ENCODE results near the gene PRKN.
"Not testable (repeated sequence)": the region's sequence is repeated elsewhere in the genome, so short reads cannot be mapped to it uniquely, and the experiment has no call there.

The PRKN gene

GRCh38 chr6:162612613-162613012 lies 115.0 kb downstream of the PRKN start:
- DNase-seq, result no peak

- no peak for DNase-seq
Observed at GRCh38 chr6:162610351-162610750, 117.2 kb downstream of the PRKN start.

- no peak for DNase-seq
Observed at GRCh38 chr6:162605881-162606280, 121.7 kb downstream of the PRKN start.

- DNase-seq, result no peak
Observed at GRCh38 chr6:162603231-162604015, 124.1 kb downstream of the PRKN start.

- DNase-seq, result no peak
Observed at GRCh38 chr6:162602759-162603158, 124.8 kb downstream of the PRKN start.

GRCh38 chr6:162596676-162597075 lies 130.9 kb downstream of the PRKN start:
- DNase-seq, result no peak

- no peak for DNase-seq
Observed at GRCh38 chr6:162591517-162591916, 136.0 kb downstream of the PRKN start.

GRCh38 chr6:162581988-162582780 lies 145.4 kb downstream of the PRKN start:
- no peak for DNase-seq

- DNase-seq, result no peak
Observed at GRCh38 chr6:162580619-162581018, 146.9 kb downstream of the PRKN start.

- no peak for DNase-seq
Observed at GRCh38 chr6:162576016-162576415, 151.6 kb downstream of the PRKN start.

GRCh38 chr6:162572240-162572639 lies 155.3 kb downstream of the PRKN start:
- DNase-seq, result no peak

- DNase-seq, result no peak
Observed at GRCh38 chr6:162568266-162568665, 159.3 kb downstream of the PRKN start.

- no peak for DNase-seq
Observed at GRCh38 chr6:162562041-162562440, 165.5 kb downstream of the PRKN start.

- no peak for DNase-seq
Observed at GRCh38 chr6:162560891-162561290, 166.7 kb downstream of the PRKN start.

- DNase-seq, result no peak
Observed at GRCh38 chr6:162554531-162554930, 173.0 kb downstream of the PRKN start.

GRCh38 chr6:162546905-162547304 lies 180.7 kb downstream of the PRKN start:
- DNase-seq, result no peak

GRCh38 chr6:162543221-162543620 lies 184.3 kb downstream of the PRKN start:
- DNase-seq, result no peak

- DNase-seq, result no peak
Observed at GRCh38 chr6:162541019-162541601, 186.5 kb downstream of the PRKN start.

- no peak for DNase-seq
Observed at GRCh38 chr6:162539321-162539720, 188.2 kb downstream of the PRKN start.

- no peak for DNase-seq
Observed at GRCh38 chr6:162538643-162539064, 188.9 kb downstream of the PRKN start.

GRCh38 chr6:162533009-162533400 lies 194.6 kb downstream of the PRKN start:
- no peak for DNase-seq

- no peak for DNase-seq
Observed at GRCh38 chr6:162532283-162533008, 195.1 kb downstream of the PRKN start.

- DNase-seq, result not testable (repeated sequence)
Observed at GRCh38 chr6:162531391-162531790, 196.2 kb downstream of the PRKN start.
